Activated CD8-positive, alpha-beta memory T cell treated with anti-CD3 and anti-CD28 coated beads, Interleukin-2, amount 50 U/mL, for 48 hours (primary cell): Measurements from ENCODE around the gene POLR2E.

Experiments
- DNase-seq: peaks from one replicate; pipeline ENCODE4 v3.0.0-alpha.2; 2020

Gene POLR2E

GRCh38 chr19:1076046-1076386 is 19.2 kb downstream of the POLR2E start:
- no peak for DNase-seq

GRCh38 chr19:1074544-1075283 is 20.5 kb downstream of the POLR2E start:
- DNase-seq = peak; percentile 92

GRCh38 chr19:1073956-1074517 is 21.1 kb downstream of the POLR2E start:
- DNase-seq = no peak

- no peak for DNase-seq
Observed at GRCh38 chr19:1073063-1073955, 21.9 kb downstream of the POLR2E start.

GRCh38 chr19:1072371-1073015 is 22.7 kb downstream of the POLR2E start:
- DNase-seq = no peak

GRCh38 chr19:1070931-1071791 is 24.0 kb downstream of the POLR2E start:
- DNase-seq = no peak

GRCh38 chr19:1070576-1070930 is 24.6 kb downstream of the POLR2E start:
- DNase-seq = no peak

GRCh38 chr19:1069009-1069779 is 26.0 kb downstream of the POLR2E start:
- DNase-seq = no peak

- no peak for DNase-seq
Observed at GRCh38 chr19:1068009-1069001, 26.9 kb downstream of the POLR2E start.

- no peak for DNase-seq
Observed at GRCh38 chr19:1067341-1067957, 27.7 kb downstream of the POLR2E start.

- peak; percentile 91 for DNase-seq
Observed at GRCh38 chr19:1066748-1067340, 28.3 kb downstream of the POLR2E start, which contains the start of gene ARHGAP45. ARHGAP45 (plus strand) TSS chr19:1067167; CDS start chr19:1067406, 239 bp downstream.

- DNase-seq = no peak
Observed at GRCh38 chr19:1066251-1066747, 28.9 kb downstream of the POLR2E start.

GRCh38 chr19:1065606-1066109 is 29.5 kb downstream of the POLR2E start:
- DNase-seq = no peak

GRCh38 chr19:1064661-1065605 is 30.2 kb downstream of the POLR2E start:
- peak; percentile 87 for DNase-seq

GRCh38 chr19:1063909-1064660 is 31.1 kb downstream of the POLR2E start:
- DNase-seq = no peak

- DNase-seq = peak; percentile 84
Observed at GRCh38 chr19:1063030-1063908, 31.9 kb downstream of the POLR2E start.
